GM18907 (cell line): ENCODE data around the gene LETM1.

ENCODE experiments used
- ATAC-seq: cut with Tn5 transposase; IDR thresholded peaks from one replicate; pipeline ENCODE4 v1.9.1; 2021; ENCODE audit warnings: mild to moderate bottlenecking, moderate library complexity; ENCODE audit not compliant: unreplicated experiment

LETM1 gene

GRCh38 chr4:1873291-1873690 lies 17.3 kb upstream of the LETM1 start:
- ATAC-seq = no peak

GRCh38 chr4:1872870-1873269 lies 16.9 kb upstream of the LETM1 start:
- ATAC-seq = no peak

- ATAC-seq = peak; percentile 20
Observed at GRCh38 chr4:1871471-1872021, 15.6 kb upstream of the LETM1 start.

GRCh38 chr4:1870578-1871443 lies 14.9 kb upstream of the LETM1 start, which contains the start of gene NSD2:
TSS of gene NSD2 (plus strand) at chr4:1871393. CDS start at chr4:1900655, 29,262 bp downstream.
- peak; percentile 58 for ATAC-seq

- ATAC-seq = peak; percentile 63
Observed at GRCh38 chr4:1870328-1870577, 14.3 kb upstream of the LETM1 start.

GRCh38 chr4:1869530-1870327 lies 13.8 kb upstream of the LETM1 start:
- peak; percentile 18 for ATAC-seq

GRCh38 chr4:1868912-1869311 lies 13.0 kb upstream of the LETM1 start:
- no peak for ATAC-seq

- ATAC-seq = no peak
Observed at GRCh38 chr4:1868293-1868692, 12.3 kb upstream of the LETM1 start.

GRCh38 chr4:1866189-1866661 lies 10.3 kb upstream of the LETM1 start:
- ATAC-seq = no peak

- ATAC-seq = no peak
Observed at GRCh38 chr4:1864076-1865008, 8.4 kb upstream of the LETM1 start.

GRCh38 chr4:1863297-1864033 lies 7.5 kb upstream of the LETM1 start:
- ATAC-seq = no peak

- no peak for ATAC-seq
Observed at GRCh38 chr4:1862961-1863296, 7.0 kb upstream of the LETM1 start.

GRCh38 chr4:1862055-1862911 lies 6.3 kb upstream of the LETM1 start:
- ATAC-seq = no peak

GRCh38 chr4:1859389-1859753 lies 3.4 kb upstream of the LETM1 start:
- ATAC-seq = no peak

GRCh38 chr4:1857931-1858330 lies 2.0 kb upstream of the LETM1 start:
- ATAC-seq = no peak

GRCh38 chr4:1856943-1857699 lies 1.2 kb upstream of the LETM1 start:
- no peak for ATAC-seq

- ATAC-seq = peak; percentile 24
Observed at GRCh38 chr4:1855333-1856070, 454 bp downstream of the LETM1 start.

- no peak for ATAC-seq
Observed at GRCh38 chr4:1854752-1855151, 1.2 kb downstream of the LETM1 start.
